Gastroesophageal sphincter (tissue), 4 donors: ENCODE measurements around the gene B4GALT1. TPM values are rescaled to one million over a fixed set of nuclear protein-coding genes. Genes with fewer than 3 reads are reported as not detected.

Experiments used
- ATAC-seq: fragments of 150-250 bp; one replicate; pipeline ENCODE4 v1.9.1; 2016; ENCODE audit warnings: mild to moderate bottlenecking, moderate library complexity
- H3K27ac ChIP-seq, 4 donors: fragments of 200-600 bp; sonication (generic) in 3 of 4; 1 replicate in 3 of 4; 2 replicates in 1 of 4; pipeline ENCODE4 v1.5.1; 2016 to 2019
- H3K27me3 ChIP-seq: fragments of 200-600 bp; sonication (generic); one replicate; pipeline ENCODE4 v1.5.1; 2019
- H3K36me3 ChIP-seq, 2 donors: fragments of 200-600 bp; sonication (generic); one replicate each; pipeline ENCODE4 v1.5.1; 2019; ENCODE audit warnings: control low read depth in 1 of 2
- H3K4me1 ChIP-seq, 3 donors: fragments of 200-600 bp; sonication (generic); 1 replicate in 2 of 3; 2 replicates in 1 of 3; pipeline ENCODE4 v1.5.1; 2016 to 2019; ENCODE audit warnings: control low read depth in 2 of 3
- H3K4me3 ChIP-seq, 2 donors: fragments of 200-600 bp; sonication (generic); one replicate each; pipeline ENCODE4 v1.5.1; 2019; ENCODE audit warnings: mild to moderate bottlenecking in 1 of 2, moderate library complexity in 1 of 2
- H3K9me3 ChIP-seq, 3 donors: fragments of 200-600 bp; sonication (generic); one replicate each; pipeline ENCODE4 v1.5.1; 2017 to 2019; ENCODE audit warnings: control low read depth in 2 of 3
- EP300 ChIP-seq: sonication (generic); formaldehyde crosslinking; IDR thresholded peaks from one replicate; pipeline ENCODE4 v1.6.1; 2017; ENCODE audit warnings: antibody characterized with exemption, mild to moderate bottlenecking
- POLR2A ChIP-seq, 2 donors: fragments of 450-650 bp; IDR thresholded peaks; one replicate each; pipeline ENCODE4 v1.6.1; 2017; ENCODE audit warnings: antibody characterized with exemption in 2 of 2, mild to moderate bottlenecking in 2 of 2, moderate library complexity in 1 of 2
- POLR2AphosphoS5 ChIP-seq: sonication (generic); formaldehyde crosslinking; IDR thresholded peaks from one replicate; pipeline ENCODE4 v1.6.1; 2017; ENCODE audit warnings: antibody characterized with exemption
- WGBS, 2 donors: methylation state at CpG; one replicate each; pipeline ENCODE4 v1.1.5; 2018; ENCODE audit warnings: low coverage in 1 of 2; 5-methylcytosine and 5-hydroxymethylcytosine counted together
- total RNA-seq, 4 donors: library from RNA; depleted of rRNA; stranded (reverse); fragments of >200 nt; gene quantifications; one replicate each; pipeline ENCODE4 v1.1.0, GENCODE V29; 2016
- TF ChIP-seq, protein P1 (sequence below), 4 experiments: fragments of 200-600 bp in 2 of 4; fragments of 450-650 bp in 2 of 4; sonication (generic) in 1 of 4; IDR thresholded peaks; one replicate each; pipeline ENCODE4 v1.5.1; 2017 to 2019; ENCODE audit warnings: antibody characterized with exemption in 4 of 4, mild to moderate bottlenecking in 2 of 4, moderate library complexity in 2 of 4

Gene B4GALT1
- total RNA-seq, 4 donors from 2014 or later: 22.9 to 43.3 (median 31.0) TPM

DNA sequence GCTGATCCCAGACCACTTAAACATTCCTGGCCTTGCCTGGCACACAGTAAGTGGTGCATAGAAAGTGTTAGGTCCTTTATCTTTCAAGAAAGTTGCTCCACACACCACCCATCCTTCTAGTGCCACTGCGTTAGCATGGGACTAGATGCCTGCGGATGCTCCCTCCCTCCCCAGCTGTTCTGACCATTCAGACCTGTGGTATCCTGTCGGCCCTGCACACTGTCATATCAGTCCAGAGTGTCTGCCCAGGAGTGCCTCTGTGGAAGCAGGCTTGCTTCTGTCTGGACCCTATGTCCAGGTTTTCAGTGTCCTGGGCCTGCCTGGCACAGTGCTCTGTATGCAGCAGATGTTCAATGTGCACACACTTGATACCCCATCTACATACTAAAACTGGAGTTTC is 52.4 kb downstream of the B4GALT1 start:
- peaks cover 0 to 19% (median 0%) of the 10 kb centered on the region in 3 donors for H3K4me1 ChIP-seq
- no peak overlapping the region for H3K4me3 ChIP-seq
- 76 to 83% methylated on average over 1 to 3 of the region's 3 CpGs for WGBS, 2 donors
- TF ChIP-seq EP300: no peak
- TF ChIP-seq, protein P1, sequence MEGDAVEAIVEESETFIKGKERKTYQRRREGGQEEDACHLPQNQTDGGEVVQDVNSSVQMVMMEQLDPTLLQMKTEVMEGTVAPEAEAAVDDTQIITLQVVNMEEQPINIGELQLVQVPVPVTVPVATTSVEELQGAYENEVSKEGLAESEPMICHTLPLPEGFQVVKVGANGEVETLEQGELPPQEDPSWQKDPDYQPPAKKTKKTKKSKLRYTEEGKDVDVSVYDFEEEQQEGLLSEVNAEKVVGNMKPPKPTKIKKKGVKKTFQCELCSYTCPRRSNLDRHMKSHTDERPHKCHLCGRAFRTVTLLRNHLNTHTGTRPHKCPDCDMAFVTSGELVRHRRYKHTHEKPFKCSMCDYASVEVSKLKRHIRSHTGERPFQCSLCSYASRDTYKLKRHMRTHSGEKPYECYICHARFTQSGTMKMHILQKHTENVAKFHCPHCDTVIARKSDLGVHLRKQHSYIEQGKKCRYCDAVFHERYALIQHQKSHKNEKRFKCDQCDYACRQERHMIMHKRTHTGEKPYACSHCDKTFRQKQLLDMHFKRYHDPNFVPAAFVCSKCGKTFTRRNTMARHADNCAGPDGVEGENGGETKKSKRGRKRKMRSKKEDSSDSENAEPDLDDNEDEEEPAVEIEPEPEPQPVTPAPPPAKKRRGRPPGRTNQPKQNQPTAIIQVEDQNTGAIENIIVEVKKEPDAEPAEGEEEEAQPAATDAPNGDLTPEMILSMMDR (IDR thresholded peaks at IDR 0.05): no peak
- TF ChIP-seq POLR2A (IDR thresholded peaks at IDR 0.05): no peak
- TF ChIP-seq POLR2AphosphoS5: no peak
- no peak for ATAC-seq
- H3K27ac ChIP-seq: no peak overlapping the region
- peaks cover 0 to 94% of the 10 kb centered on the region in 2 donors for H3K36me3 ChIP-seq
- no peaks in the 10 kb centered on the region for H3K27me3 ChIP-seq
- H3K9me3 ChIP-seq: no peaks in the 10 kb centered on the region

DNA sequence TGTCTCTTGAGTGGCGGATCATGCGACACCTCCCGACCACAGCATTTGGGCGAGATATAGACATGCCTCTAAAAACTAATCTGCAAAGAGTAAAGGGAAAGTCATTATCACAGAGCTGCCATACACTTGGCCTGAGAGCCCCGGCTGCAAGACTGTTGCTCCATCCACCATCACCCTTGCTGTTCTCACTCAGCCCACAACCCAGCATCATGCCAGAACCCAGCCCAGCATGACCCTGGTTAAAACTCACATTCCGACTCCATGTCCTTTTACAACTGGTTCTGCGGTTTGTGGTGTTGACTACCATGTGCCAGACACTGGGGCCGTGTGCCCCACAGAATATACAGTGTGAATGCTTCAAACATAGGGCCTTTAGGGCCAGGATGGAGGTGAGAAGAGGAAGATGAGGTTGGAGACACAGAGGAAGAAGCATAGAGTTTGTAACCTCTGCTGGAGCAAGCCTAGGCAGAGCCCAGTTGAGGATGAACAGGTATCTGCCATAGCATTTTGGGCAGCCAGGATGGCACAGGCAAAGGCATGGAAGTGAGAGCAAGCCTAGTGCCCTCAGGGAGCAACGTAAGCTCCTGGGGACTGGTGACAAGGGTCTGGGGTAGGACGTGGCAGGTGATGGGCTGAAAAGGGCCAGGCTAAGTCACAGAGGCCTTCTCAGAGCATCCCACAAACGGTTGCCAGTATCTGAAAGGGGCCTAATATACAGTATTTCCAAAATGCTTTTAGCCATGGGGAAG is 53.2 kb downstream of the B4GALT1 start:
- no peak overlapping the region for H3K27ac ChIP-seq
- 88 to 93% methylated on average over 7 to 8 of the region's 11 CpGs for WGBS, 2 donors

DNA sequence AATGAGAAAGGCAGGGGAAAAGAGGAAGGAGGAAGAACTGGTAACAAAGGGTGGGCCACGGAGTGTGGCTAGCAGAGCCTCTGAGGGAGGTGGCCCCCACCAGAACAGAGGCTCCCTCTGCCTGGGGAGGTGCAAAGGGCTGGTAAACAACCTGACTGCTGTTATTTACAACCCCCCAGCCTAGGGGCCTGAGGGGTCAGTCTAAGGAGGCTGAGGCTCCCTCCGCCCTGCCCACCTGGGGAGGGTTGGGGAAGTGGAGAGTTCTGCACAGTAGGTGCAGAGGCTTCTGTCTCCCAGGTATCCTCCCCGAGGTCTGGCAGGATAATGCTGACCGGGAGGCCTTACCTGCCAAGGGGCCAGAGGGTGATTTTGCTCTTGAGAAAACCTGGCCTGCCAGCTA is 55.0 kb downstream of the B4GALT1 start:
- peaks cover 0 to 15% (median 7%) of the 10 kb centered on the region in 3 donors for H3K4me1 ChIP-seq
- WGBS, 2 donors: 40 to 73% methylated on average over 1 to 4 of the region's 4 CpGs
- H3K9me3 ChIP-seq: no peaks in the 10 kb centered on the region
- H3K27me3 ChIP-seq: no peaks in the 10 kb centered on the region
- TF ChIP-seq, protein P1 (IDR thresholded peaks at IDR 0.05): no peak
- TF ChIP-seq EP300 (no peak), POLR2A (IDR thresholded peaks at IDR 0.05) (no peak), POLR2AphosphoS5 (no peak)
- H3K4me3 ChIP-seq: no peak overlapping the region
- ATAC-seq: no peak
- H3K27ac ChIP-seq: no peak overlapping the region
- H3K36me3 ChIP-seq: peaks cover 0 to 70% of the 10 kb centered on the region in 2 donors

More for the DNA sequence above, 53.2 kb downstream of the B4GALT1 start:
- no peak for TF ChIP-seq POLR2AphosphoS5
- TF ChIP-seq EP300: no peak
- TF ChIP-seq, protein P1 (IDR thresholded peaks at IDR 0.05): no peak
- TF ChIP-seq POLR2A (IDR thresholded peaks at IDR 0.05): no peak
- no peak for ATAC-seq
- peaks cover 0 to 19% (median 0%) of the 10 kb centered on the region in 3 donors for H3K4me1 ChIP-seq
- no peaks in the 10 kb centered on the region for H3K9me3 ChIP-seq
- peaks cover 0 to 87% of the 10 kb centered on the region in 2 donors for H3K36me3 ChIP-seq
- H3K27me3 ChIP-seq: no peaks in the 10 kb centered on the region
- no peak overlapping the region for H3K4me3 ChIP-seq

DNA sequence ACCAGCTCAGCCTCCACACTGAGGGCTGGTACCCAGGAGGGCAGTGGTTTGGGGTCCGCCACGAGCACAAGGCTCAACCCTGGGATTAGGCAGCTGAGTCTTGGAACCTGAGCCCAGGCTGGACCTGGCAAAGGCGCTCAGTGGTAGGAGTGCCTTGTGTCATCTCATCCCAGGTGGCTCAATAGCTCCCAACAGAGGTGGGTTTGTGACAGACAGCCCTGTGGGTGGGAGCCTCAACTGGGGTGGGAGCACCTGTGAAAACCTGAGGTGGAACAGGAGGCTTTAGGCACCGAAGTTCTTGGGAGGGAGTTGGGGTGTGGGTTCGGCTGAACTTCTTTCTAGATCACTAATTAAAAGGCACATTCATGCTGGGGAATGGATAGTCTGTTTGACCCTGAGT is 55.5 kb downstream of the B4GALT1 start:
- Histone ChIP-seq H3K4me1 (peaks cover 0 to 15% (median 8%) of the 10 kb centered on the region in 3 donors), H3K4me3 (no peak overlapping the region), H3K36me3 (peaks cover 0 to 66% of the 10 kb centered on the region in 2 donors), H3K27me3 (no peaks in the 10 kb centered on the region), H3K9me3 (no peaks in the 10 kb centered on the region), H3K27ac (no peak overlapping the region)
- no peak for ATAC-seq
- 83% methylated on average over 2 of the region's 5 CpGs; no CpG with 5 or more reads in 1 of the 2 donors for WGBS, 2 donors
- TF ChIP-seq, protein P1 (IDR thresholded peaks at IDR 0.05): no peak
- TF ChIP-seq POLR2A (IDR thresholded peaks at IDR 0.05) (no peak), POLR2AphosphoS5 (no peak), EP300 (no peak)

DNA sequence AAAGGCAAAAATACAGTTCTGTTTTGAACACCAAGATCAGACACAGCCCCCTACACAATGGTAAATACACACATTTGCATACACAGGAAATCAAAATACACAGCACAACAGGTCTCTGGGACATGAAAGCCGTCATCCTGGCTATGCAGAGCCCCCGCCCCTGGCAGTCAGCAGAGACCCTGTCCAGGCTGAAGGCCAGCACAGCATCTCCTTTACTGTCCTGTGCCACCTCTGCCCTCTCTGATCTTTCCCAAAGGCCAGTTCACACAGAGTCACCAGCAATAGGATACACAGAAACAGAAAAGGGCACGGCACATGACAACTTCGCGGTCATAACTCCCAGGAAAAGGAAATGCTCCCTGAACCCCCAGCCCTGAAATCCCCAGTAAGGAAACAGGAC is 56.5 kb downstream of the B4GALT1 start:
- TF ChIP-seq POLR2AphosphoS5 (no peak), EP300 (no peak), POLR2A (IDR thresholded peaks at IDR 0.05) (no peak)
- TF ChIP-seq, protein P1 (IDR thresholded peaks at IDR 0.05): no peak
- Histone ChIP-seq H3K9me3 (no peaks in the 10 kb centered on the region), H3K36me3 (peaks cover 0 to 58% of the 10 kb centered on the region in 2 donors), H3K4me1 (peaks cover 0 to 19% (median 8%) of the 10 kb centered on the region in 3 donors), H3K4me3 (no peak overlapping the region), H3K27me3 (no peaks in the 10 kb centered on the region), H3K27ac (no peak overlapping the region)
- ATAC-seq: no peak
- 100% methylated on average over 1 of the region's 5 CpGs; no CpG with 5 or more reads in 1 of the 2 donors for WGBS, 2 donors
